ENCODE data around the gene INSC. TPM values are rescaled to one million over a fixed set of nuclear protein-coding genes. Genes with fewer than 3 reads are reported as not detected.

INSC gene
- total RNA-seq, 1 experiment from 2014 or later, result 0.17 TPM

DNA sequence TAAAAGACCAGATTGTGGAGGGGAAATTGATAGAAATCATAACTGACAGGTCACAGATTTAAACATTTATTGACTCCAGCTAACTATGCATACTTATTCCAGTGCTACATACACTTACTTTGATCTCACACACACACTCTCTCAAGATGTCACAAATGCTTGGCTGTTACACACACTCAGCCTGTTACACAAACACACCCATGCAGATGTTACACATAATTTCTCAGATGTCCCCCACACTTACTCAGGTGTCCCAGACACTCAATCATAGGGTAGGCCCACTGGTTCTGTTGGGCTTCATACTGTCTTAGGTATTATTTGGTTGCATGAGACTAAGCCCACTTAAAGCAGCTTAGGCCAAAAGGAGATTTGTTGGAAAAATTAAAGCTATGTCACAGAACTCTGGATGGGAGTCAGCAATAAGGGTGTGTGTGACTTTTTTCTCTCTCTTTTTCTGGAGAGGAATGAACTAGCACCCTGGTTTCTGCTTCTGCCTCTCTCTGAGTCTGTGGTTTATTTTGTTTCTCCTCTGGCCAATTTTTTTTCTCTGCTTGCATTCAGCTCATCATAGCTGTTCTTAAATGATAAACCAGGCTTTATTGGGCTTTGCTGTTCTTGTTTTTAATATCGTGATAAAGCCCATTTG is 179.4 kb downstream of the INSC start:
- no peak overlapping the region for H3K9ac ChIP-seq (ENCODE audit: low read length)
- no peaks in the 10 kb centered on the region for H3K4me1 ChIP-seq (ENCODE audit: control insufficient read depth in 1 of 2, insufficient read depth in 2 of 2, low read length in 2 of 2)
- H3K9me2 ChIP-seq (ENCODE audit: insufficient read depth), result no peaks in the 10 kb centered on the region
- POLR2A ChIA-PET, result no interaction called here
- DNase-seq (ENCODE audit: low read depth, low spot score) (no peak), ATAC-seq (no peak)
- H3K4me2 ChIP-seq (ENCODE audit: low read length), result no peak overlapping the region
- BruUV-seq (replicated peaks), result no TSS peak
- CTCF ChIA-PET, result no interaction called here
- RAD21 ChIA-PET (ENCODE audit: low non-redundant PET in 1 of 2, low total read pairs in 2 of 2, uncharacterized antibody in 2 of 2, unreplicated experiment in 2 of 2), result no interaction called here
- no peaks in the 10 kb centered on the region for H3K36me3 ChIP-seq (ENCODE audit: control insufficient read depth in 1 of 2, insufficient read depth in 2 of 2, low read length in 2 of 2)
- no peaks in the 10 kb centered on the region for H3K9me3 ChIP-seq (ENCODE audit: control insufficient read depth in 1 of 2, insufficient read depth in 1 of 2, low read depth in 1 of 2, low read length in 2 of 2)
- H3K4me3 ChIP-seq (replicated peaks in 1 of 2; ENCODE audit: low read depth in 1 of 2, low read length in 2 of 2), result no peak overlapping the region
- intact Hi-C loops (cut with micrococcal nuclease), result no loop called here
- H2AFZ ChIP-seq (ENCODE audit: low read depth, low read length, poor library complexity, severe bottlenecking), result no peak overlapping the region
- H3K27me3 ChIP-seq (ENCODE audit: insufficient read depth, low read length), result peaks cover 55% of the 10 kb centered on the region
- H3K27ac ChIP-seq (ENCODE audit: low read depth, low read length), result no peak overlapping the region
- no peaks in the 10 kb centered on the region for H4K20me1 ChIP-seq (ENCODE audit: insufficient read depth)
- TF ChIP-seq ZNF274 (IDR thresholded peaks at IDR 0.05; ENCODE audit: low read depth, low read length) (no peak), ELF1 (IDR thresholded peaks at IDR 0.05; ENCODE audit: borderline replicate concordance, low read depth) (no peak), SIN3A (IDR thresholded peaks at IDR 0.05; ENCODE audit: low read depth) (no peak), CEBPB (IDR thresholded peaks at IDR 0.05; ENCODE audit: low read depth) (no peak), TCF7L2 (IDR thresholded peaks at IDR 0.05; ENCODE audit: borderline replicate concordance, extremely low read depth, insufficient read depth, insufficient read length) (no peak), ZFX (IDR thresholded peaks at IDR 0.05) (no peak), POLR2A (IDR thresholded peaks at IDR 0.05; ENCODE audit: borderline replicate concordance, extremely low read depth, insufficient read depth, insufficient read length) (no peak), YY1 (IDR thresholded peaks at IDR 0.05; ENCODE audit: extremely low read depth, insufficient replicate concordance, low read depth, low read length) (no peak), EZH2 (IDR thresholded peaks at IDR 0.05) (no peak), POLR2AphosphoS5 (IDR thresholded peaks at IDR 0.05; ENCODE audit: low read depth, low read length) (no peak), SP1 (IDR thresholded peaks at IDR 0.05; ENCODE audit: low read depth) (no peak), JUND (IDR thresholded peaks at IDR 0.05) (no peak), SRF (IDR thresholded peaks at IDR 0.05; ENCODE audit: low read depth) (no peak)
- TF ChIP-seq, protein P1, sequence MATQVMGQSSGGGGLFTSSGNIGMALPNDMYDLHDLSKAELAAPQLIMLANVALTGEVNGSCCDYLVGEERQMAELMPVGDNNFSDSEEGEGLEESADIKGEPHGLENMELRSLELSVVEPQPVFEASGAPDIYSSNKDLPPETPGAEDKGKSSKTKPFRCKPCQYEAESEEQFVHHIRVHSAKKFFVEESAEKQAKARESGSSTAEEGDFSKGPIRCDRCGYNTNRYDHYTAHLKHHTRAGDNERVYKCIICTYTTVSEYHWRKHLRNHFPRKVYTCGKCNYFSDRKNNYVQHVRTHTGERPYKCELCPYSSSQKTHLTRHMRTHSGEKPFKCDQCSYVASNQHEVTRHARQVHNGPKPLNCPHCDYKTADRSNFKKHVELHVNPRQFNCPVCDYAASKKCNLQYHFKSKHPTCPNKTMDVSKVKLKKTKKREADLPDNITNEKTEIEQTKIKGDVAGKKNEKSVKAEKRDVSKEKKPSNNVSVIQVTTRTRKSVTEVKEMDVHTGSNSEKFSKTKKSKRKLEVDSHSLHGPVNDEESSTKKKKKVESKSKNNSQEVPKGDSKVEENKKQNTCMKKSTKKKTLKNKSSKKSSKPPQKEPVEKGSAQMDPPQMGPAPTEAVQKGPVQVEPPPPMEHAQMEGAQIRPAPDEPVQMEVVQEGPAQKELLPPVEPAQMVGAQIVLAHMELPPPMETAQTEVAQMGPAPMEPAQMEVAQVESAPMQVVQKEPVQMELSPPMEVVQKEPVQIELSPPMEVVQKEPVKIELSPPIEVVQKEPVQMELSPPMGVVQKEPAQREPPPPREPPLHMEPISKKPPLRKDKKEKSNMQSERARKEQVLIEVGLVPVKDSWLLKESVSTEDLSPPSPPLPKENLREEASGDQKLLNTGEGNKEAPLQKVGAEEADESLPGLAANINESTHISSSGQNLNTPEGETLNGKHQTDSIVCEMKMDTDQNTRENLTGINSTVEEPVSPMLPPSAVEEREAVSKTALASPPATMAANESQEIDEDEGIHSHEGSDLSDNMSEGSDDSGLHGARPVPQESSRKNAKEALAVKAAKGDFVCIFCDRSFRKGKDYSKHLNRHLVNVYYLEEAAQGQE (IDR thresholded peaks at IDR 0.05; ENCODE audit: low read depth), result no peak
- TF ChIP-seq, protein P2, sequence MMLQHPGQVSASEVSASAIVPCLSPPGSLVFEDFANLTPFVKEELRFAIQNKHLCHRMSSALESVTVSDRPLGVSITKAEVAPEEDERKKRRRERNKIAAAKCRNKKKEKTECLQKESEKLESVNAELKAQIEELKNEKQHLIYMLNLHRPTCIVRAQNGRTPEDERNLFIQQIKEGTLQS (IDR thresholded peaks at IDR 0.05), result no peak
- TF ChIP-seq, protein P3, sequence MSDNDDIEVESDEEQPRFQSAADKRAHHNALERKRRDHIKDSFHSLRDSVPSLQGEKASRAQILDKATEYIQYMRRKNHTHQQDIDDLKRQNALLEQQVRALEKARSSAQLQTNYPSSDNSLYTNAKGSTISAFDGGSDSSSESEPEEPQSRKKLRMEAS (IDR thresholded peaks at IDR 0.05), result no peak
- TF ChIP-seq, protein P4, sequence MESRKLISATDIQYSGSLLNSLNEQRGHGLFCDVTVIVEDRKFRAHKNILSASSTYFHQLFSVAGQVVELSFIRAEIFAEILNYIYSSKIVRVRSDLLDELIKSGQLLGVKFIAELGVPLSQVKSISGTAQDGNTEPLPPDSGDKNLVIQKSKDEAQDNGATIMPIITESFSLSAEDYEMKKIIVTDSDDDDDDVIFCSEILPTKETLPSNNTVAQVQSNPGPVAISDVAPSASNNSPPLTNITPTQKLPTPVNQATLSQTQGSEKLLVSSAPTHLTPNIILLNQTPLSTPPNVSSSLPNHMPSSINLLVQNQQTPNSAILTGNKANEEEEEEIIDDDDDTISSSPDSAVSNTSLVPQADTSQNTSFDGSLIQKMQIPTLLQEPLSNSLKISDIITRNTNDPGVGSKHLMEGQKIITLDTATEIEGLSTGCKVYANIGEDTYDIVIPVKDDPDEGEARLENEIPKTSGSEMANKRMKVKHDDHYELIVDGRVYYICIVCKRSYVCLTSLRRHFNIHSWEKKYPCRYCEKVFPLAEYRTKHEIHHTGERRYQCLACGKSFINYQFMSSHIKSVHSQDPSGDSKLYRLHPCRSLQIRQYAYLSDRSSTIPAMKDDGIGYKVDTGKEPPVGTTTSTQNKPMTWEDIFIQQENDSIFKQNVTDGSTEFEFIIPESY (IDR thresholded peaks at IDR 0.05; ENCODE audit: extremely low read depth, insufficient replicate concordance, low read length), result no peak
- H3K79me2 ChIP-seq (ENCODE audit: insufficient read depth, low read length), result no peaks in the 10 kb centered on the region

Data from HCT116 (cell line).